H1 (cell line): ENCODE data around the gene FGF14.

Experiments used
- CEBPB ChIP-seq: IDR thresholded peaks from 2 replicates; pipeline ENCODE4 v1.6.1; 2012; ENCODE audit warnings: low read depth, low read length
- CREB1 ChIP-seq: IDR thresholded peaks from 2 replicates; pipeline ENCODE4 v1.6.1; 2012; ENCODE audit warnings: inconsistent platforms
- EZH2 ChIP-seq: fragments of 200-600 bp; sonication (generic); IDR thresholded peaks from 2 replicates; pipeline ENCODE4 v1.7.1; 2012; ENCODE audit warnings: low read depth, mild to moderate bottlenecking, moderate library complexity, low read length, inconsistent platforms; ENCODE audit not compliant: severe bottlenecking
- POLR2A ChIP-seq, 2 experiments: IDR thresholded peaks; 1 replicate in 1 of 2; 2 replicates in 1 of 2; pipeline ENCODE4 v1.6.1; 2011; ENCODE audit warnings: low read depth in 2 of 2, low read length in 2 of 2, mild to moderate bottlenecking in 2 of 2; ENCODE audit errors: control extremely low read depth in 1 of 2
- POU5F1 ChIP-seq: IDR thresholded peaks from 2 replicates; pipeline ENCODE4 v1.6.1; 2011; ENCODE audit warnings: low read depth, mild to moderate bottlenecking, low read length, moderate library complexity
- RXRA ChIP-seq: IDR thresholded peaks from 2 replicates; pipeline ENCODE4 v1.6.1; 2011; ENCODE audit warnings: low read depth, mild to moderate bottlenecking, low read length, moderate library complexity; ENCODE audit not compliant: insufficient read depth
- SIN3A ChIP-seq, 2 experiments: IDR thresholded peaks in 1 of 2; conservative IDR thresholded peaks in 1 of 2; 2 replicates each; pipeline ENCODE4 v1.6.1; 2011 to 2012; ENCODE audit warnings: low read length in 2 of 2, improper control_type of control experiment in 1 of 2, low read depth in 1 of 2, mild to moderate bottlenecking in 1 of 2
- TF ChIP-seq, protein P1 (sequence below): fragments of 300-600 bp; sonication (generic); IDR thresholded peaks from 2 replicates; pipeline ENCODE4 v1.7.1; 2012; ENCODE audit warnings: low read length, moderate library complexity, mild to moderate bottlenecking, inconsistent platforms; ENCODE audit not compliant: insufficient replicate concordance
- TF ChIP-seq, protein P2 (sequence below): IDR thresholded peaks from 2 replicates; pipeline ENCODE4 v1.6.1; 2011; ENCODE audit warnings: low read length, improper control_type of control experiment
- TF ChIP-seq, protein P3 (sequence below), 3 experiments: IDR thresholded peaks; 1 replicate in 2 of 3; 2 replicates in 1 of 3; pipeline versions ENCODE4 v1.5.1 to v1.6.1; 2011; ENCODE audit warnings: low read length in 3 of 3, mild to moderate bottlenecking in 3 of 3, inconsistent platforms in 2 of 3, low read depth in 1 of 3, moderate library complexity in 1 of 3; ENCODE audit not compliant: insufficient read depth in 1 of 3; ENCODE audit errors: control extremely low read depth in 1 of 3

DNA sequence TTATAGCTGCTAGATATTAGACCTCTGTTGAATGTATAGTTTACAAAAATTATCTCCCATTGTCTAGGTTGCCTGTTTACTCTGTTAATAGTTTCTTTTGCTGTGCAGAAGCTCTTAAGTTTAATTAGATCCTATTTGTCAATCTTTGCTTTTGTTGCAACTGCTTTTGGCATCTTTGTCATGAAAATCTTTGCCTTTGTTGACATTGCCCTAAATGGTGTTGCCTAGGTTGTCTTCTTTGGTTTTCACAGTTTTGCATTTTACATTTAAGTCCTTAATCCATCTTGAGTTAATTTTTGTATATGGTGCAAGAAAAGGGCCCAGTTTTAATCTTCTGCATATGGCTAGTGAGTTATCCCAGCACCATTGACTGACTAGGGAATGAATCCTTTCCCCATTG is 618.3 kb downstream of the FGF14 start:
- TF ChIP-seq EZH2, result no peak
- TF ChIP-seq, protein P1, sequence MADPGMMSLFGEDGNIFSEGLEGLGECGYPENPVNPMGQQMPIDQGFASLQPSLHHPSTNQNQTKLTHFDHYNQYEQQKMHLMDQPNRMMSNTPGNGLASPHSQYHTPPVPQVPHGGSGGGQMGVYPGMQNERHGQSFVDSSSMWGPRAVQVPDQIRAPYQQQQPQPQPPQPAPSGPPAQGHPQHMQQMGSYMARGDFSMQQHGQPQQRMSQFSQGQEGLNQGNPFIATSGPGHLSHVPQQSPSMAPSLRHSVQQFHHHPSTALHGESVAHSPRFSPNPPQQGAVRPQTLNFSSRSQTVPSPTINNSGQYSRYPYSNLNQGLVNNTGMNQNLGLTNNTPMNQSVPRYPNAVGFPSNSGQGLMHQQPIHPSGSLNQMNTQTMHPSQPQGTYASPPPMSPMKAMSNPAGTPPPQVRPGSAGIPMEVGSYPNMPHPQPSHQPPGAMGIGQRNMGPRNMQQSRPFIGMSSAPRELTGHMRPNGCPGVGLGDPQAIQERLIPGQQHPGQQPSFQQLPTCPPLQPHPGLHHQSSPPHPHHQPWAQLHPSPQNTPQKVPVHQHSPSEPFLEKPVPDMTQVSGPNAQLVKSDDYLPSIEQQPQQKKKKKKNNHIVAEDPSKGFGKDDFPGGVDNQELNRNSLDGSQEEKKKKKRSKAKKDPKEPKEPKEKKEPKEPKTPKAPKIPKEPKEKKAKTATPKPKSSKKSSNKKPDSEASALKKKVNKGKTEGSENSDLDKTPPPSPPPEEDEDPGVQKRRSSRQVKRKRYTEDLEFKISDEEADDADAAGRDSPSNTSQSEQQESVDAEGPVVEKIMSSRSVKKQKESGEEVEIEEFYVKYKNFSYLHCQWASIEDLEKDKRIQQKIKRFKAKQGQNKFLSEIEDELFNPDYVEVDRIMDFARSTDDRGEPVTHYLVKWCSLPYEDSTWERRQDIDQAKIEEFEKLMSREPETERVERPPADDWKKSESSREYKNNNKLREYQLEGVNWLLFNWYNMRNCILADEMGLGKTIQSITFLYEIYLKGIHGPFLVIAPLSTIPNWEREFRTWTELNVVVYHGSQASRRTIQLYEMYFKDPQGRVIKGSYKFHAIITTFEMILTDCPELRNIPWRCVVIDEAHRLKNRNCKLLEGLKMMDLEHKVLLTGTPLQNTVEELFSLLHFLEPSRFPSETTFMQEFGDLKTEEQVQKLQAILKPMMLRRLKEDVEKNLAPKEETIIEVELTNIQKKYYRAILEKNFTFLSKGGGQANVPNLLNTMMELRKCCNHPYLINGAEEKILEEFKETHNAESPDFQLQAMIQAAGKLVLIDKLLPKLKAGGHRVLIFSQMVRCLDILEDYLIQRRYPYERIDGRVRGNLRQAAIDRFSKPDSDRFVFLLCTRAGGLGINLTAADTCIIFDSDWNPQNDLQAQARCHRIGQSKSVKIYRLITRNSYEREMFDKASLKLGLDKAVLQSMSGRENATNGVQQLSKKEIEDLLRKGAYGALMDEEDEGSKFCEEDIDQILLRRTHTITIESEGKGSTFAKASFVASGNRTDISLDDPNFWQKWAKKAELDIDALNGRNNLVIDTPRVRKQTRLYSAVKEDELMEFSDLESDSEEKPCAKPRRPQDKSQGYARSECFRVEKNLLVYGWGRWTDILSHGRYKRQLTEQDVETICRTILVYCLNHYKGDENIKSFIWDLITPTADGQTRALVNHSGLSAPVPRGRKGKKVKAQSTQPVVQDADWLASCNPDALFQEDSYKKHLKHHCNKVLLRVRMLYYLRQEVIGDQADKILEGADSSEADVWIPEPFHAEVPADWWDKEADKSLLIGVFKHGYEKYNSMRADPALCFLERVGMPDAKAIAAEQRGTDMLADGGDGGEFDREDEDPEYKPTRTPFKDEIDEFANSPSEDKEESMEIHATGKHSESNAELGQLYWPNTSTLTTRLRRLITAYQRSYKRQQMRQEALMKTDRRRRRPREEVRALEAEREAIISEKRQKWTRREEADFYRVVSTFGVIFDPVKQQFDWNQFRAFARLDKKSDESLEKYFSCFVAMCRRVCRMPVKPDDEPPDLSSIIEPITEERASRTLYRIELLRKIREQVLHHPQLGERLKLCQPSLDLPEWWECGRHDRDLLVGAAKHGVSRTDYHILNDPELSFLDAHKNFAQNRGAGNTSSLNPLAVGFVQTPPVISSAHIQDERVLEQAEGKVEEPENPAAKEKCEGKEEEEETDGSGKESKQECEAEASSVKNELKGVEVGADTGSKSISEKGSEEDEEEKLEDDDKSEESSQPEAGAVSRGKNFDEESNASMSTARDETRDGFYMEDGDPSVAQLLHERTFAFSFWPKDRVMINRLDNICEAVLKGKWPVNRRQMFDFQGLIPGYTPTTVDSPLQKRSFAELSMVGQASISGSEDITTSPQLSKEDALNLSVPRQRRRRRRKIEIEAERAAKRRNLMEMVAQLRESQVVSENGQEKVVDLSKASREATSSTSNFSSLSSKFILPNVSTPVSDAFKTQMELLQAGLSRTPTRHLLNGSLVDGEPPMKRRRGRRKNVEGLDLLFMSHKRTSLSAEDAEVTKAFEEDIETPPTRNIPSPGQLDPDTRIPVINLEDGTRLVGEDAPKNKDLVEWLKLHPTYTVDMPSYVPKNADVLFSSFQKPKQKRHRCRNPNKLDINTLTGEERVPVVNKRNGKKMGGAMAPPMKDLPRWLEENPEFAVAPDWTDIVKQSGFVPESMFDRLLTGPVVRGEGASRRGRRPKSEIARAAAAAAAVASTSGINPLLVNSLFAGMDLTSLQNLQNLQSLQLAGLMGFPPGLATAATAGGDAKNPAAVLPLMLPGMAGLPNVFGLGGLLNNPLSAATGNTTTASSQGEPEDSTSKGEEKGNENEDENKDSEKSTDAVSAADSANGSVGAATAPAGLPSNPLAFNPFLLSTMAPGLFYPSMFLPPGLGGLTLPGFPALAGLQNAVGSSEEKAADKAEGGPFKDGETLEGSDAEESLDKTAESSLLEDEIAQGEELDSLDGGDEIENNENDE, result no peak
- TF ChIP-seq POLR2A (IDR thresholded peaks at IDR 0.05; ENCODE audit: control extremely low read depth in 1 of 2, low read depth in 2 of 2, low read length in 2 of 2), result no peak
- TF ChIP-seq SIN3A (conservative IDR thresholded peaks at IDR 0.05 in 1 of 2, IDR thresholded peaks at IDR 0.05 in 1 of 2; ENCODE audit: low read depth in 1 of 2, low read length in 2 of 2), result no peak
- TF ChIP-seq, protein P2, sequence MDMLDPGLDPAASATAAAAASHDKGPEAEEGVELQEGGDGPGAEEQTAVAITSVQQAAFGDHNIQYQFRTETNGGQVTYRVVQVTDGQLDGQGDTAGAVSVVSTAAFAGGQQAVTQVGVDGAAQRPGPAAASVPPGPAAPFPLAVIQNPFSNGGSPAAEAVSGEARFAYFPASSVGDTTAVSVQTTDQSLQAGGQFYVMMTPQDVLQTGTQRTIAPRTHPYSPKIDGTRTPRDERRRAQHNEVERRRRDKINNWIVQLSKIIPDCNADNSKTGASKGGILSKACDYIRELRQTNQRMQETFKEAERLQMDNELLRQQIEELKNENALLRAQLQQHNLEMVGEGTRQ, result no peak
- TF ChIP-seq CREB1, result no peak
- TF ChIP-seq, protein P3, sequence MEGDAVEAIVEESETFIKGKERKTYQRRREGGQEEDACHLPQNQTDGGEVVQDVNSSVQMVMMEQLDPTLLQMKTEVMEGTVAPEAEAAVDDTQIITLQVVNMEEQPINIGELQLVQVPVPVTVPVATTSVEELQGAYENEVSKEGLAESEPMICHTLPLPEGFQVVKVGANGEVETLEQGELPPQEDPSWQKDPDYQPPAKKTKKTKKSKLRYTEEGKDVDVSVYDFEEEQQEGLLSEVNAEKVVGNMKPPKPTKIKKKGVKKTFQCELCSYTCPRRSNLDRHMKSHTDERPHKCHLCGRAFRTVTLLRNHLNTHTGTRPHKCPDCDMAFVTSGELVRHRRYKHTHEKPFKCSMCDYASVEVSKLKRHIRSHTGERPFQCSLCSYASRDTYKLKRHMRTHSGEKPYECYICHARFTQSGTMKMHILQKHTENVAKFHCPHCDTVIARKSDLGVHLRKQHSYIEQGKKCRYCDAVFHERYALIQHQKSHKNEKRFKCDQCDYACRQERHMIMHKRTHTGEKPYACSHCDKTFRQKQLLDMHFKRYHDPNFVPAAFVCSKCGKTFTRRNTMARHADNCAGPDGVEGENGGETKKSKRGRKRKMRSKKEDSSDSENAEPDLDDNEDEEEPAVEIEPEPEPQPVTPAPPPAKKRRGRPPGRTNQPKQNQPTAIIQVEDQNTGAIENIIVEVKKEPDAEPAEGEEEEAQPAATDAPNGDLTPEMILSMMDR (IDR thresholded peaks at IDR 0.05; ENCODE audit: control extremely low read depth in 1 of 3, insufficient read depth in 1 of 3, low read depth in 1 of 3, low read length in 3 of 3), result no peak
- TF ChIP-seq RXRA, result no peak
- no peak for TF ChIP-seq CEBPB
- TF ChIP-seq POU5F1, result no peak
